OCI-LY1 (cell line): ENCODE data around the gene AGAP3.

Source experiments
- H2AFZ ChIP-seq: fragments of 200-600 bp; sonication (generic), shearing (Covaris generic); 2 replicates; pipeline ENCODE4 v1.6.0; 2014; ENCODE audit warnings: antibody characterized with exemption, mild to moderate bottlenecking, low read length
- H3F3A ChIP-seq: fragments of 200-600 bp; sonication (generic), shearing (Covaris generic); 2 replicates; pipeline ENCODE4 v1.6.0; 2014; ENCODE audit warnings: mild to moderate bottlenecking, antibody characterized with exemption, low read length, moderate library complexity; ENCODE audit not compliant: insufficient read depth
- H3K27ac ChIP-seq: fragments of 200-600 bp; sonication (generic); 2 replicates; pipeline ENCODE4 v1.5.1; 2014; ENCODE audit warnings: low read length, mixed run types, mild to moderate bottlenecking, low read depth; ENCODE audit not compliant: poor library complexity, severe bottlenecking
- H3K27me3 ChIP-seq: fragments of 200-600 bp; sonication (generic); 2 replicates; pipeline ENCODE4 v1.6.0; 2014; ENCODE audit warnings: antibody characterized with exemption, mild to moderate bottlenecking, low read length, moderate library complexity; ENCODE audit not compliant: insufficient read depth
- H3K36me3 ChIP-seq: fragments of 200-600 bp; sonication (generic); 2 replicates; pipeline ENCODE4 v1.6.1; 2014; ENCODE audit warnings: mild to moderate bottlenecking, antibody characterized with exemption, low read length, moderate library complexity, mixed read lengths; ENCODE audit not compliant: insufficient read depth
- H3K4me1 ChIP-seq: fragments of 200-600 bp; sonication (generic); 2 replicates; pipeline ENCODE4 v1.5.1; 2014; ENCODE audit warnings: mild to moderate bottlenecking, low read length, moderate library complexity; ENCODE audit not compliant: insufficient read depth, severe bottlenecking
- H3K4me2 ChIP-seq: fragments of 200-600 bp; sonication (generic), shearing (Covaris generic); 2 replicates; pipeline ENCODE4 v1.6.1; 2014; ENCODE audit warnings: low read length
- H3K4me3 ChIP-seq: fragments of 200-600 bp; sonication (generic); 2 replicates; pipeline ENCODE4 v1.5.1; 2014; ENCODE audit warnings: low read length, low read depth, mild to moderate bottlenecking, mixed read lengths; ENCODE audit not compliant: poor library complexity, severe bottlenecking
- H3K79me2 ChIP-seq: fragments of 200-600 bp; shearing (Covaris generic); 2 replicates; pipeline ENCODE4 v1.6.1; 2016; ENCODE audit warnings: mixed run types, low read length, mixed read lengths; ENCODE audit not compliant: insufficient read depth
- H3K9ac ChIP-seq: fragments of 200-600 bp; sonication (generic), shearing (Covaris generic); 2 replicates; pipeline ENCODE4 v1.6.1; 2014; ENCODE audit warnings: mild to moderate bottlenecking, low read length, mixed read lengths
- H3K9me2 ChIP-seq: fragments of 200-600 bp; sonication (generic), shearing (Covaris generic); 2 replicates; pipeline ENCODE4 v1.6.1; 2014; ENCODE audit warnings: low read depth, mild to moderate bottlenecking, low read length, mixed read lengths
- H3K9me3 ChIP-seq: fragments of 200-600 bp; shearing (Covaris generic); 2 replicates; pipeline ENCODE4 v1.6.1; 2014; ENCODE audit warnings: low read length, mixed read lengths
- H4K20me1 ChIP-seq: fragments of 200-600 bp; sonication (generic), shearing (Covaris generic); 2 replicates; pipeline ENCODE4 v1.6.0; 2016; ENCODE audit warnings: mild to moderate bottlenecking, low read length; ENCODE audit not compliant: insufficient read depth
- CTCF ChIP-seq: fragments of 200-600 bp; sonication (generic), shearing (Covaris generic); IDR thresholded peaks from 2 replicates; pipeline ENCODE4 v1.5.1; 2017; ENCODE audit warnings: mild to moderate bottlenecking, antibody characterized with exemption, low read length, moderate library complexity, mixed read lengths
- EZH2 ChIP-seq: fragments of 200-600 bp; sonication (generic), shearing (Covaris generic); IDR thresholded peaks from 2 replicates; pipeline ENCODE4 v1.8.0; 2017; ENCODE audit warnings: borderline replicate concordance, mixed run types, mild to moderate bottlenecking, antibody characterized with exemption, low read length, moderate library complexity, mixed read lengths

AGAP3 gene

GRCh38 chr7:151064454-151064853 lies 21.8 kb upstream of the AGAP3 start:
- Histone ChIP-seq H3F3A (no peaks in the 10 kb centered on the region), H3K4me3 (no peak overlapping the region), H2AFZ (no peak overlapping the region), H3K79me2 (no peaks in the 10 kb centered on the region; the same call in 1 of the 2 replicates), H4K20me1 (no peaks in the 10 kb centered on the region), H3K4me1 (peaks cover 19% of the 10 kb centered on the region), H3K27ac (no peak overlapping the region), H3K9ac (no peak overlapping the region), H3K9me3 (no peaks in the 10 kb centered on the region), H3K9me2 (no peaks in the 10 kb centered on the region), H3K27me3 (no peaks in the 10 kb centered on the region), H3K4me2 (no peak overlapping the region), H3K36me3 (peaks cover 51% of the 10 kb centered on the region)
- TF ChIP-seq CTCF: no peak
- TF ChIP-seq EZH2: no peak

- no peaks in the 10 kb centered on the region for H4K20me1 ChIP-seq
- H2AFZ ChIP-seq: no peak overlapping the region
- no peaks in the 10 kb centered on the region for H3K27me3 ChIP-seq
- H3K4me2 ChIP-seq: no peak overlapping the region
- H3K36me3 ChIP-seq: peaks cover 56% of the 10 kb centered on the region
- no peaks in the 10 kb centered on the region for H3K9me2 ChIP-seq
- H3K4me1 ChIP-seq: peaks cover 19% of the 10 kb centered on the region
- no peaks in the 10 kb centered on the region for H3F3A ChIP-seq
- no peak overlapping the region for H3K27ac ChIP-seq
- no peak overlapping the region for H3K9ac ChIP-seq
- no peaks in the 10 kb centered on the region for H3K9me3 ChIP-seq
- H3K79me2 ChIP-seq: no peaks in the 10 kb centered on the region; the same call in 1 of the 2 replicates
- H3K4me3 ChIP-seq: no peak overlapping the region
- TF ChIP-seq EZH2: no peak
- no peak for TF ChIP-seq CTCF
Measured at GRCh38 chr7:151064993-151065392, 21.3 kb upstream of the AGAP3 start.

- TF ChIP-seq CTCF (no peak), EZH2 (no peak)
- H3K27ac ChIP-seq: no peak overlapping the region
- H4K20me1 ChIP-seq: no peaks in the 10 kb centered on the region
- no peaks in the 10 kb centered on the region for H3K27me3 ChIP-seq
- H3K4me1 ChIP-seq: peaks cover 16% of the 10 kb centered on the region
- H3F3A ChIP-seq: no peaks in the 10 kb centered on the region
- H3K9ac ChIP-seq: no peak overlapping the region
- no peak overlapping the region for H3K4me2 ChIP-seq
- H3K36me3 ChIP-seq: peaks cover 62% of the 10 kb centered on the region
- no peaks in the 10 kb centered on the region for H3K79me2 ChIP-seq
- no peaks in the 10 kb centered on the region for H3K9me2 ChIP-seq
- no peak overlapping the region for H3K4me3 ChIP-seq
- H2AFZ ChIP-seq: no peak overlapping the region
- no peaks in the 10 kb centered on the region for H3K9me3 ChIP-seq
Measured at GRCh38 chr7:151065516-151065915, 20.8 kb upstream of the AGAP3 start.
